GM12878 (cell line): ENCODE data around the gene ZBED1. TPM values are rescaled to one million over a fixed set of nuclear protein-coding genes. Genes with fewer than 3 reads are reported as not detected.

ENCODE experiments used
- BHLHE40 ChIP-seq, 2 experiments: fragments of 450-650 bp in 1 of 2; IDR thresholded peaks; 2 replicates each; pipeline ENCODE4 v1.6.1; 2011 to 2017; ENCODE audit warnings: low read depth in 2 of 2, borderline replicate concordance in 1 of 2, improper control_type of control experiment in 1 of 2, low read length in 1 of 2, mild to moderate bottlenecking in 1 of 2
- BRCA1 ChIP-seq: IDR thresholded peaks from 2 replicates; pipeline ENCODE4 v1.6.1; 2011; ENCODE audit warnings: low read depth, low read length, improper control_type of control experiment
- CREM ChIP-seq: IDR thresholded peaks from 2 replicates; pipeline ENCODE4 v1.6.1; 2014; ENCODE audit warnings: antibody characterized with exemption, low read depth
- DPF2 ChIP-seq: fragments of 450-650 bp; IDR thresholded peaks from 2 replicates; pipeline ENCODE4 v1.6.1; 2017; ENCODE audit warnings: mild to moderate bottlenecking
- HDGF ChIP-seq: fragments of 450-650 bp; IDR thresholded peaks from 2 replicates; pipeline ENCODE4 v1.6.1; 2016; ENCODE audit warnings: antibody characterized with exemption
- IKZF2 ChIP-seq, 2 experiments: fragments of 450-650 bp; IDR thresholded peaks; 2 replicates each; pipeline ENCODE4 v1.6.1; 2017; ENCODE audit warnings: mild to moderate bottlenecking in 2 of 2, moderate library complexity in 2 of 2
- JUND ChIP-seq: IDR thresholded peaks from 2 replicates; pipeline ENCODE4 v1.6.1; 2012; ENCODE audit warnings: low read depth, mild to moderate bottlenecking, low read length, improper control_type of control experiment, moderate library complexity
- MTA2 ChIP-seq: fragments of 450-650 bp; IDR thresholded peaks from 2 replicates; pipeline ENCODE4 v1.6.1; 2016; ENCODE audit warnings: low read depth, mild to moderate bottlenecking, moderate library complexity
- MTA3 ChIP-seq: IDR thresholded peaks from 2 replicates; pipeline ENCODE4 v1.6.1; 2012; ENCODE audit warnings: low read length, inconsistent platforms, borderline replicate concordance
- PAX5 ChIP-seq: IDR thresholded peaks from 2 replicates; pipeline ENCODE4 v1.6.1; 2011; ENCODE audit warnings: low read depth, low read length, borderline replicate concordance
- PML ChIP-seq: IDR thresholded peaks from 2 replicates; pipeline ENCODE4 v1.6.1; 2012; ENCODE audit warnings: low read length, inconsistent platforms
- RB1 ChIP-seq: fragments of 450-650 bp; formaldehyde crosslinking; IDR thresholded peaks from 2 replicates; pipeline ENCODE4 v1.6.1; 2017; ENCODE audit warnings: mild to moderate bottlenecking, borderline replicate concordance
- SRF ChIP-seq, 2 experiments: IDR thresholded peaks; 2 replicates each; pipeline ENCODE4 v1.6.1; 2011; ENCODE audit warnings: low read depth in 2 of 2, low read length in 2 of 2, mild to moderate bottlenecking in 1 of 2, moderate library complexity in 1 of 2
- TARDBP ChIP-seq: IDR thresholded peaks from 2 replicates; pipeline ENCODE4 v1.6.1; 2016; ENCODE audit warnings: borderline replicate concordance
- TBL1XR1 ChIP-seq: IDR thresholded peaks from 2 replicates; pipeline ENCODE4 v1.6.1; 2012; ENCODE audit warnings: low read depth, low read length, improper control_type of control experiment
- polyA plus RNA-seq, 11 experiments: library from polyadenylated mRNA; depleted of rRNA in 4 of 11; unstranded in 6 of 11; stranded (reverse) in 5 of 11; fragments of >200 nt; fragmentation: Nextera tagmentation in 4 of 11; fragmentation: Illumina TruSeq in 1 of 11; extraction: Ambion mirVana in 4 of 11; extraction: Trizol in 1 of 11; gene quantifications; 1 replicate in 1 of 11; 2 replicates in 10 of 11; pipeline versions ENCODE4 v1.2.1 to v1.2.3, GENCODE V29; 2011 to 2016; ENCODE audit warnings: inconsistent platforms in 2 of 11, missing spikeins in 2 of 11, low read depth in 1 of 11
- total RNA-seq, 4 experiments: library from RNA; depleted of rRNA in 3 of 4; stranded (reverse); fragments of >200 nt in 3 of 4; fragmentation: Illumina TruSeq in 1 of 4; extraction: Trizol in 1 of 4; gene quantifications; 2 replicates each; pipeline versions ENCODE4 v1.2.1 to v1.2.3, GENCODE V29; 2013 to 2021
- TF ChIP-seq, protein P1 (sequence below): fragments of 450-650 bp; IDR thresholded peaks from 2 replicates; pipeline ENCODE4 v1.6.1; 2016; ENCODE audit warnings: mild to moderate bottlenecking
- TF ChIP-seq, protein P2 (sequence below): fragments of 450-650 bp; IDR thresholded peaks from 2 replicates; pipeline ENCODE4 v1.6.1; 2016; ENCODE audit warnings: mild to moderate bottlenecking
- TF ChIP-seq, protein P3 (sequence below): fragments of 150-350 bp; IDR thresholded peaks from 2 replicates; pipeline ENCODE4 v1.6.1; 2016; ENCODE audit warnings: low read depth, low read length
- TF ChIP-seq, protein P4 (sequence below): fragments of 450-650 bp; IDR thresholded peaks from 2 replicates; pipeline ENCODE4 v1.6.1; 2016; ENCODE audit warnings: mild to moderate bottlenecking, moderate library complexity, borderline replicate concordance

The ZBED1 gene
- total and polyA plus RNA-seq, 10 of the 15 experiments (the other 5 are each of a cell fraction or from before 2014, with no cell fraction given) = 1.9 to 75.5 (median 40.5) TPM

DNA sequence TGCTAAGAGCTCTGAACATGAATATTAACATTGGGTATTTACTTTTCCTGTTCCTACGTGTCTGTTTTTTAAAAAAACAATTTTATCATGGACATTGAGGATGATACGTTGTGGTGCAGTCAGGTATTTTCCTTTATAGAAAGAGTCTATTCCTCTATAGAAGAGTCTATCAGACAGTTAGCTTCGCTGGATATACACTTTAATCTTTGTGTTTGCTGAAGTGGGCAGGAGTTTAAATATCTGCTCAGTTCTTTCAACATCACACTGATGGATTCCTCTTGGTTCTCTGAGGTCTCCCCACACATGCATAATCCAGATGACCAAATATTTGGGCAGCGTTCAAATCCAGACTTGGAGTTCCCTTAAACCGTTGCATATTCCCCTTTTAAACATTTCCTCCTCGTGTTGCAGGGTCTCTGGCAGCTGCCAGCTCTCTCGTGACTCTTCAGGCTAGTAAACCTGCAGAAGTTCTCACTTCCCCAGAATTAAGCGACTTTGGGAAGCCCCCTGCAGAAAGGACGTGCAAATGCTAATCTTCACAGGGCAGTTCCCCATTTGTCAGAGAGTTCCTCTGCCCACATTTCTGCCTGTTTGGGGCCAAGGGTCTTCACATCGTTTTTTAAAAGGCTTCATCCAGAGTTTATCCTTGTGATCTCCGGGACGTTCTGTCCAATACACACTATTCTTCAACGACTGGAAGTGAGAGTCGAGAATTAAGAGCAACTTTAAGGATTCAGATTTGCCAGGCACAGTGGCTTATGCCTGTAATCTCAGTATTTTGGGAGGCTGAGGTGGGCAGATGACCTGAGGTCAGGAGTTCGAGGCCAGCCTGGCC is 20.5 kb upstream of the ZBED1 start (continued):
- TF ChIP-seq, protein P1, sequence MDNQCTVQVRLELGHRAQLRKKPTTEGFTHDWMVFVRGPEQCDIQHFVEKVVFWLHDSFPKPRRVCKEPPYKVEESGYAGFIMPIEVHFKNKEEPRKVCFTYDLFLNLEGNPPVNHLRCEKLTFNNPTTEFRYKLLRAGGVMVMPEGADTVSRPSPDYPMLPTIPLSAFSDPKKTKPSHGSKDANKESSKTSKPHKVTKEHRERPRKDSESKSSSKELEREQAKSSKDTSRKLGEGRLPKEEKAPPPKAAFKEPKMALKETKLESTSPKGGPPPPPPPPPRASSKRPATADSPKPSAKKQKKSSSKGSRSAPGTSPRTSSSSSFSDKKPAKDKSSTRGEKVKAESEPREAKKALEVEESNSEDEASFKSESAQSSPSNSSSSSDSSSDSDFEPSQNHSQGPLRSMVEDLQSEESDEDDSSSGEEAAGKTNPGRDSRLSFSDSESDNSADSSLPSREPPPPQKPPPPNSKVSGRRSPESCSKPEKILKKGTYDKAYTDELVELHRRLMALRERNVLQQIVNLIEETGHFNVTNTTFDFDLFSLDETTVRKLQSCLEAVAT = 0 out of 2 replicates have a peak, but pooled peaks have one; percentile 36
- peak; percentile 83; the same call in 1 of the 2 replicates for TF ChIP-seq CREM
- TF ChIP-seq MTA3 = peak; percentile 62; the same call in 1 of the 2 replicates
- TF ChIP-seq TBL1XR1 = peak; percentile 52; the same call in 1 of the 2 replicates
- TF ChIP-seq SRF (IDR thresholded peaks at IDR 0.05; ENCODE audit: low read depth in 2 of 2, low read length in 2 of 2) = peak in 1 of 2 experiments; percentile 59; a peak in 1 of 4 replicates
- no peak for TF ChIP-seq BRCA1
- TF ChIP-seq TARDBP = 0 out of 2 replicates have a peak, but pooled peaks have one; percentile 56
- TF ChIP-seq PML = 0 out of 2 replicates have a peak, but pooled peaks have one; percentile 53
- no peak for TF ChIP-seq JUND
- no peak for TF ChIP-seq HDGF
- peak; percentile 81 for TF ChIP-seq PAX5
- TF ChIP-seq MTA2 = peak; percentile 82
- TF ChIP-seq, protein P2, sequence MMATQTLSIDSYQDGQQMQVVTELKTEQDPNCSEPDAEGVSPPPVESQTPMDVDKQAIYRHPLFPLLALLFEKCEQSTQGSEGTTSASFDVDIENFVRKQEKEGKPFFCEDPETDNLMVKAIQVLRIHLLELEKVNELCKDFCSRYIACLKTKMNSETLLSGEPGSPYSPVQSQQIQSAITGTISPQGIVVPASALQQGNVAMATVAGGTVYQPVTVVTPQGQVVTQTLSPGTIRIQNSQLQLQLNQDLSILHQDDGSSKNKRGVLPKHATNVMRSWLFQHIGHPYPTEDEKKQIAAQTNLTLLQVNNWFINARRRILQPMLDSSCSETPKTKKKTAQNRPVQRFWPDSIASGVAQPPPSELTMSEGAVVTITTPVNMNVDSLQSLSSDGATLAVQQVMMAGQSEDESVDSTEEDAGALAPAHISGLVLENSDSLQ = no peak
- peak; percentile 88 to 89 for TF ChIP-seq IKZF2 (IDR thresholded peaks at IDR 0.05)
- TF ChIP-seq, protein P3, sequence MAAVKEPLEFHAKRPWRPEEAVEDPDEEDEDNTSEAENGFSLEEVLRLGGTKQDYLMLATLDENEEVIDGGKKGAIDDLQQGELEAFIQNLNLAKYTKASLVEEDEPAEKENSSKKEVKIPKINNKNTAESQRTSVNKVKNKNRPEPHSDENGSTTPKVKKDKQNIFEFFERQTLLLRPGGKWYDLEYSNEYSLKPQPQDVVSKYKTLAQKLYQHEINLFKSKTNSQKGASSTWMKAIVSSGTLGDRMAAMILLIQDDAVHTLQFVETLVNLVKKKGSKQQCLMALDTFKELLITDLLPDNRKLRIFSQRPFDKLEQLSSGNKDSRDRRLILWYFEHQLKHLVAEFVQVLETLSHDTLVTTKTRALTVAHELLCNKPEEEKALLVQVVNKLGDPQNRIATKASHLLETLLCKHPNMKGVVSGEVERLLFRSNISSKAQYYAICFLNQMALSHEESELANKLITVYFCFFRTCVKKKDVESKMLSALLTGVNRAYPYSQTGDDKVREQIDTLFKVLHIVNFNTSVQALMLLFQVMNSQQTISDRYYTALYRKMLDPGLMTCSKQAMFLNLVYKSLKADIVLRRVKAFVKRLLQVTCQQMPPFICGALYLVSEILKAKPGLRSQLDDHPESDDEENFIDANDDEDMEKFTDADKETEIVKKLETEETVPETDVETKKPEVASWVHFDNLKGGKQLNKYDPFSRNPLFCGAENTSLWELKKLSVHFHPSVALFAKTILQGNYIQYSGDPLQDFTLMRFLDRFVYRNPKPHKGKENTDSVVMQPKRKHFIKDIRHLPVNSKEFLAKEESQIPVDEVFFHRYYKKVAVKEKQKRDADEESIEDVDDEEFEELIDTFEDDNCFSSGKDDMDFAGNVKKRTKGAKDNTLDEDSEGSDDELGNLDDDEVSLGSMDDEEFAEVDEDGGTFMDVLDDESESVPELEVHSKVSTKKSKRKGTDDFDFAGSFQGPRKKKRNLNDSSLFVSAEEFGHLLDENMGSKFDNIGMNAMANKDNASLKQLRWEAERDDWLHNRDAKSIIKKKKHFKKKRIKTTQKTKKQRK = no peak
- 0 out of 2 replicates have a peak, but pooled peaks have one; percentile 22 for TF ChIP-seq RB1
- TF ChIP-seq, protein P4, sequence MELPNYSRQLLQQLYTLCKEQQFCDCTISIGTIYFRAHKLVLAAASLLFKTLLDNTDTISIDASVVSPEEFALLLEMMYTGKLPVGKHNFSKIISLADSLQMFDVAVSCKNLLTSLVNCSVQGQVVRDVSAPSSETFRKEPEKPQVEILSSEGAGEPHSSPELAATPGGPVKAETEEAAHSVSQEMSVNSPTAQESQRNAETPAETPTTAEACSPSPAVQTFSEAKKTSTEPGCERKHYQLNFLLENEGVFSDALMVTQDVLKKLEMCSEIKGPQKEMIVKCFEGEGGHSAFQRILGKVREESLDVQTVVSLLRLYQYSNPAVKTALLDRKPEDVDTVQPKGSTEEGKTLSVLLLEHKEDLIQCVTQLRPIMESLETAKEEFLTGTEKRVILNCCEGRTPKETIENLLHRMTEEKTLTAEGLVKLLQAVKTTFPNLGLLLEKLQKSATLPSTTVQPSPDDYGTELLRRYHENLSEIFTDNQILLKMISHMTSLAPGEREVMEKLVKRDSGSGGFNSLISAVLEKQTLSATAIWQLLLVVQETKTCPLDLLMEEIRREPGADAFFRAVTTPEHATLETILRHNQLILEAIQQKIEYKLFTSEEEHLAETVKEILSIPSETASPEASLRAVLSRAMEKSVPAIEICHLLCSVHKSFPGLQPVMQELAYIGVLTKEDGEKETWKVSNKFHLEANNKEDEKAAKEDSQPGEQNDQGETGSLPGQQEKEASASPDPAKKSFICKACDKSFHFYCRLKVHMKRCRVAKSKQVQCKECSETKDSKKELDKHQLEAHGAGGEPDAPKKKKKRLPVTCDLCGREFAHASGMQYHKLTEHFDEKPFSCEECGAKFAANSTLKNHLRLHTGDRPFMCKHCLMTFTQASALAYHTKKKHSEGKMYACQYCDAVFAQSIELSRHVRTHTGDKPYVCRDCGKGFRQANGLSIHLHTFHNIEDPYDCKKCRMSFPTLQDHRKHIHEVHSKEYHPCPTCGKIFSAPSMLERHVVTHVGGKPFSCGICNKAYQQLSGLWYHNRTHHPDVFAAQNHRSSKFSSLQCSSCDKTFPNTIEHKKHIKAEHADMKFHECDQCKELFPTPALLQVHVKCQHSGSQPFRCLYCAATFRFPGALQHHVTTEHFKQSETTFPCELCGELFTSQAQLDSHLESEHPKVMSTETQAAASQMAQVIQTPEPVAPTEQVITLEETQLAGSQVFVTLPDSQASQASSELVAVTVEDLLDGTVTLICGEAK = 0 out of 2 replicates have a peak, but pooled peaks have one; percentile 28
- TF ChIP-seq BHLHE40 (IDR thresholded peaks at IDR 0.05; ENCODE audit: borderline replicate concordance in 1 of 2, low read depth in 2 of 2, low read length in 1 of 2) = peak; percentile 97 to 98
- peak; percentile 98 for TF ChIP-seq DPF2
